SK-N-SH treated with all-trans-retinoic acid at 6 μM for 48 hours (cell line): ENCODE data around the gene SH2D6.

ENCODE experiments used
- ARNTL ChIP-seq: fragments of 450-650 bp; formaldehyde crosslinking; IDR thresholded peaks from 2 replicates; pipeline ENCODE4 v1.5.0; 2020; ENCODE audit warnings: low read depth, mild to moderate bottlenecking, moderate library complexity, borderline replicate concordance
- BACH2 ChIP-seq: fragments of 250-450 bp; sonication (Bioruptor Pico); IDR thresholded peaks from 2 replicates; pipeline ENCODE4 v1.9.0; 2021; ENCODE audit warnings: mild to moderate bottlenecking, borderline replicate concordance
- ISL1 ChIP-seq: fragments of 250-450 bp; sonication (Bioruptor Pico); IDR thresholded peaks from 2 replicates; pipeline ENCODE4 v2.1.2; 2022; ENCODE audit warnings: mild to moderate bottlenecking, moderate library complexity
- PPARA ChIP-seq: fragments of 250-450 bp; sonication (Bioruptor Pico); IDR thresholded peaks from 2 replicates; pipeline ENCODE4 v1.5.0; 2020; ENCODE audit warnings: mild to moderate bottlenecking, borderline replicate concordance
- RARB ChIP-seq: fragments of 250-450 bp; sonication (Bioruptor Pico); IDR thresholded peaks from 2 replicates; pipeline ENCODE4 v1.8.0; 2021; ENCODE audit warnings: mild to moderate bottlenecking, moderate library complexity
- ZNF8 ChIP-seq: fragments of 450-650 bp; formaldehyde crosslinking; IDR thresholded peaks from 2 replicates; pipeline ENCODE4 v1.5.0; 2020; ENCODE audit warnings: mild to moderate bottlenecking, moderate library complexity
- TF ChIP-seq, protein P1 (sequence below): fragments of 250-450 bp; sonication (Bioruptor Pico); IDR thresholded peaks from 2 replicates; pipeline ENCODE4 v1.5.1; 2021; ENCODE audit warnings: mild to moderate bottlenecking, moderate library complexity
- TF ChIP-seq, protein P2 (sequence below): fragments of 250-450 bp; sonication (Bioruptor Pico); IDR thresholded peaks from 2 replicates; pipeline ENCODE4 v1.8.0; 2021; ENCODE audit warnings: low read depth, mild to moderate bottlenecking, moderate library complexity, borderline replicate concordance
- TF ChIP-seq, protein P3 (sequence below): fragments of 250-450 bp; sonication (Bioruptor Pico); IDR thresholded peaks from 2 replicates; pipeline ENCODE4 v1.5.1; 2020; ENCODE audit warnings: low read depth, mild to moderate bottlenecking, moderate library complexity

DNA sequence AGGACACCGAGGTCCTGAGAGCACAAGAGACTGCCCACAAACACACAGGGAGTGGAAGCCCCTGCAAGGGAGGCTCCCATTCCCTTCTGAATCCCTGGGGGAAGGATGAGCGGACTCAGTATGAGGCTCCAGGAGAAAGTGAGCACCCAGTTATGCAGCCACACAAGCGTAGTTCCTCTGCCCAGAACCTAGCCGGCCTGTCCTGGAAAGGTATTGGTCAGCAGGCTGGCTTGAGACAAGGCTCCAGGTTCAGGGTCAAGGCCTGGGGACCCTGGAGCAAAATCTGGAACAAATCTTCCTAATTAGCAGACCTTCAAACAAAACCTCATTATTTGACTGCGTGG is 7.1 kb upstream of the SH2D6 start:
- TF ChIP-seq, protein P1, sequence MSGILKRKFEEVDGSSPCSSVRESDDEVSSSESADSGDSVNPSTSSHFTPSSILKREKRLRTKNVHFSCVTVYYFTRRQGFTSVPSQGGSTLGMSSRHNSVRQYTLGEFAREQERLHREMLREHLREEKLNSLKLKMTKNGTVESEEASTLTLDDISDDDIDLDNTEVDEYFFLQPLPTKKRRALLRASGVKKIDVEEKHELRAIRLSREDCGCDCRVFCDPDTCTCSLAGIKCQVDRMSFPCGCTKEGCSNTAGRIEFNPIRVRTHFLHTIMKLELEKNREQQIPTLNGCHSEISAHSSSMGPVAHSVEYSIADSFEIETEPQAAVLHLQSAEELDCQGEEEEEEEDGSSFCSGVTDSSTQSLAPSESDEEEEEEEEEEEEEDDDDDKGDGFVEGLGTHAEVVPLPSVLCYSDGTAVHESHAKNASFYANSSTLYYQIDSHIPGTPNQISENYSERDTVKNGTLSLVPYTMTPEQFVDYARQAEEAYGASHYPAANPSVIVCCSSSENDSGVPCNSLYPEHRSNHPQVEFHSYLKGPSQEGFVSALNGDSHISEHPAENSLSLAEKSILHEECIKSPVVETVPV (CRISPR knock-in tag), result no peak
- TF ChIP-seq RARB, result no peak
- TF ChIP-seq ISL1 (CRISPR knock-in tag), result no peak
- TF ChIP-seq, protein P2, sequence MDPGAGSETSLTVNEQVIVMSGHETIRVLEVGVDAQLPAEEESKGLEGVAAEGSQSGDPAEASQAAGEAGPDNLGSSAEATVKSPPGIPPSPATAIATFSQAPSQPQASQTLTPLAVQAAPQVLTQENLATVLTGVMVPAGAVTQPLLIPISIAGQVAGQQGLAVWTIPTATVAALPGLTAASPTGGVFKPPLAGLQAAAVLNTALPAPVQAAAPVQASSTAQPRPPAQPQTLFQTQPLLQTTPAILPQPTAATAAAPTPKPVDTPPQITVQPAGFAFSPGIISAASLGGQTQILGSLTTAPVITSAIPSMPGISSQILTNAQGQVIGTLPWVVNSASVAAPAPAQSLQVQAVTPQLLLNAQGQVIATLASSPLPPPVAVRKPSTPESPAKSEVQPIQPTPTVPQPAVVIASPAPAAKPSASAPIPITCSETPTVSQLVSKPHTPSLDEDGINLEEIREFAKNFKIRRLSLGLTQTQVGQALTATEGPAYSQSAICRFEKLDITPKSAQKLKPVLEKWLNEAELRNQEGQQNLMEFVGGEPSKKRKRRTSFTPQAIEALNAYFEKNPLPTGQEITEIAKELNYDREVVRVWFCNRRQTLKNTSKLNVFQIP, result no peak
- no peak for TF ChIP-seq ARNTL (CRISPR knock-in tag)
- TF ChIP-seq PPARA (CRISPR knock-in tag), result no peak
- no peak for TF ChIP-seq ZNF8
- TF ChIP-seq BACH2 (CRISPR knock-in tag), result no peak
- TF ChIP-seq, protein P3, sequence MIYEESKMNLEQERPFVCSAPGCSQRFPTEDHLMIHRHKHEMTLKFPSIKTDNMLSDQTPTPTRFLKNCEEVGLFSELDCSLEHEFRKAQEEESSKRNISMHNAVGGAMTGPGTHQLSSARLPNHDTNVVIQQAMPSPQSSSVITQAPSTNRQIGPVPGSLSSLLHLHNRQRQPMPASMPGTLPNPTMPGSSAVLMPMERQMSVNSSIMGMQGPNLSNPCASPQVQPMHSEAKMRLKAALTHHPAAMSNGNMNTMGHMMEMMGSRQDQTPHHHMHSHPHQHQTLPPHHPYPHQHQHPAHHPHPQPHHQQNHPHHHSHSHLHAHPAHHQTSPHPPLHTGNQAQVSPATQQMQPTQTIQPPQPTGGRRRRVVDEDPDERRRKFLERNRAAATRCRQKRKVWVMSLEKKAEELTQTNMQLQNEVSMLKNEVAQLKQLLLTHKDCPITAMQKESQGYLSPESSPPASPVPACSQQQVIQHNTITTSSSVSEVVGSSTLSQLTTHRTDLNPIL (CRISPR knock-in tag), result no peak
